Thyroid gland (tissue), 4 donors: Measurements from ENCODE around the gene TMEM131L. TPM values are rescaled to one million over a fixed set of nuclear protein-coding genes. Genes with fewer than 3 reads are reported as not detected.
"Not testable (repeated sequence)": the region's sequence is repeated elsewhere in the genome, so short reads cannot be mapped to it uniquely, and the experiment has no call there.

Experiments
- DNase-seq, 2 donors: peaks; one replicate each; pipeline ENCODE4 v3.0.0-alpha.2; 2019
- H3K27ac ChIP-seq, 3 donors: fragments of 200-600 bp; sonication (generic); 1 replicate in 2 of 3; 2 replicates in 1 of 3; pipeline ENCODE4 v1.5.1; 2016 to 2019; ENCODE audit warnings: mild to moderate bottlenecking in 1 of 3, moderate library complexity in 1 of 3
- H3K27me3 ChIP-seq: fragments of 200-600 bp; sonication (generic); one replicate; pipeline ENCODE4 v1.5.1; 2019
- H3K36me3 ChIP-seq, 2 donors: fragments of 200-600 bp; sonication (generic); one replicate each; pipeline ENCODE4 v1.5.1; 2016 to 2019
- H3K4me1 ChIP-seq, 2 donors: fragments of 200-600 bp; sonication (generic); one replicate each; pipeline ENCODE4 v1.5.1; 2017 to 2019
- H3K4me3 ChIP-seq, 3 donors: fragments of 200-600 bp; sonication (generic); replicated peaks in 1 of 3; 1 replicate in 2 of 3; 2 replicates in 1 of 3; pipeline ENCODE4 v1.5.1; 2016; ENCODE audit warnings: mild to moderate bottlenecking in 1 of 3
- H3K9me3 ChIP-seq: fragments of 200-600 bp; sonication (generic); one replicate; pipeline ENCODE4 v1.5.1; 2017
- CTCF ChIP-seq, 6 experiments: fragments of 200-600 bp in 3 of 6; fragments of 450-650 bp in 3 of 6; sonication (generic) in 3 of 6; IDR thresholded peaks; one replicate each; pipeline ENCODE4 v1.5.1; 2016 to 2019; ENCODE audit warnings: antibody characterized with exemption in 6 of 6, mild to moderate bottlenecking in 2 of 6, inconsistent platforms in 1 of 6, moderate library complexity in 1 of 6
- POLR2A ChIP-seq, 2 donors: fragments of 450-650 bp; IDR thresholded peaks; one replicate each; pipeline ENCODE4 v1.6.1; 2017; ENCODE audit warnings: antibody characterized with exemption in 2 of 2, mild to moderate bottlenecking in 2 of 2, moderate library complexity in 1 of 2
- WGBS, 2 donors: methylation state at CpG; one replicate each; pipeline ENCODE4 v1.1.5; 2017; 5-methylcytosine and 5-hydroxymethylcytosine counted together
- intact Hi-C: fragments of 100-400 bp; cut with DNase I; formaldehyde crosslinking; loops from one replicate; pipeline ENCODE4 v1.15.1; 2023
- total RNA-seq, 4 donors: library from RNA; depleted of rRNA; stranded (reverse); fragments of >200 nt; gene quantifications; one replicate each; pipeline ENCODE4 v1.2.3, GENCODE V29; 2016

The TMEM131L gene
- total RNA-seq, 4 donors from 2014 or later, result 11.1 to 17.9 (median 16.4) TPM

- Histone ChIP-seq H3K27me3 (no peaks in the 10 kb centered on the region), H3K9me3 (no peaks in the 10 kb centered on the region), H3K27ac (no peak overlapping the region), H3K4me3 (no peak overlapping the region), H3K36me3 (no peaks in the 10 kb centered on the region), H3K4me1 (peaks cover 8 to 15% of the 10 kb centered on the region in 2 donors)
- no peak for TF ChIP-seq CTCF (IDR thresholded peaks at IDR 0.05)
- no peak for TF ChIP-seq POLR2A (IDR thresholded peaks at IDR 0.05)
- no peak for DNase-seq
- WGBS, 2 donors, result 76 to 94% methylated on average over 1 of the region's 1 CpG
- intact Hi-C loops, result no loop called here
Observed at GRCh38 chr4:153501578-153501977, 35.4 kb downstream of the TMEM131L start.

- H3K4me3 ChIP-seq, result no peak overlapping the region
- intact Hi-C loops, result no loop called here
- peaks cover 8 to 15% of the 10 kb centered on the region in 2 donors for H3K4me1 ChIP-seq
- no peaks in the 10 kb centered on the region for H3K9me3 ChIP-seq
- no peaks in the 10 kb centered on the region for H3K27me3 ChIP-seq
- no peak overlapping the region for H3K27ac ChIP-seq
- TF ChIP-seq POLR2A (IDR thresholded peaks at IDR 0.05), result no peak
- no peak for TF ChIP-seq CTCF (IDR thresholded peaks at IDR 0.05)
- WGBS, 2 donors, result 98 to 100% methylated on average over 1 of the region's 1 CpG
- no peak for DNase-seq
- H3K36me3 ChIP-seq, result no peaks in the 10 kb centered on the region
Observed at GRCh38 chr4:153502584-153502983, 36.4 kb downstream of the TMEM131L start.

- Histone ChIP-seq H3K36me3 (no peaks in the 10 kb centered on the region), H3K27me3 (no peaks in the 10 kb centered on the region), H3K9me3 (no peaks in the 10 kb centered on the region), H3K27ac (no peak overlapping the region), H3K4me1 (peaks cover 0 to 2% of the 10 kb centered on the region in 2 donors), H3K4me3 (no peak overlapping the region)
- TF ChIP-seq POLR2A (IDR thresholded peaks at IDR 0.05) (no peak), CTCF (IDR thresholded peaks at IDR 0.05) (no peak)
- no peak for DNase-seq
- intact Hi-C loops, result no loop called here
- 91 to 98% methylated on average over 11 of the region's 11 CpGs for WGBS, 2 donors
Observed at GRCh38 chr4:153506341-153507309, 40.5 kb downstream of the TMEM131L start.

- Histone ChIP-seq H3K9me3 (no peaks in the 10 kb centered on the region), H3K27ac (no peak overlapping the region), H3K36me3 (no peaks in the 10 kb centered on the region), H3K4me3 (no peak overlapping the region), H3K4me1 (peaks cover 0 to 2% of the 10 kb centered on the region in 2 donors), H3K27me3 (no peaks in the 10 kb centered on the region)
- TF ChIP-seq POLR2A (IDR thresholded peaks at IDR 0.05) (no peak), CTCF (IDR thresholded peaks at IDR 0.05) (no peak)
- WGBS, 2 donors, result 89 to 90% methylated on average over 10 of the region's 10 CpGs
- intact Hi-C loops, result no loop called here
- no peak for DNase-seq
Observed at GRCh38 chr4:153507310-153508073, 41.3 kb downstream of the TMEM131L start.

GRCh38 chr4:153509212-153509611 lies 43.1 kb downstream of the TMEM131L start:
- H3K9me3 ChIP-seq, intact Hi-C loops, H3K4me3 ChIP-seq, DNase-seq, H3K27ac ChIP-seq, H3K36me3 ChIP-seq, H3K4me1 ChIP-seq, H3K27me3 ChIP-seq: not testable (repeated sequence)
- WGBS, 2 donors, result 95 to 100% methylated on average over 2 of the region's 2 CpGs
